AG04449 (cell line): Measurements from ENCODE around the gene RGS6.

ENCODE experiments used
- CTCF ChIA-PET: fragments of 350-600 bp; formaldehyde crosslinking; extraction: SDS; loops from one replicate; lab custom pipeline; 2021; ENCODE audit warnings: antibody characterized with exemption; lab: Yijun Ruan, JAX
- POLR2A ChIA-PET: fragments of 400-600, 350-600 bp; formaldehyde crosslinking; extraction: SDS; loops from one replicate; lab custom pipeline; 2020; ENCODE audit warnings: antibody characterized with exemption, inconsistent platforms; lab: Yijun Ruan, JAX
- DNase-seq: peaks from one replicate; pipeline ENCODE4 v3.0.0-alpha.2; 2010; ENCODE audit warnings: low read depth, low spot score
- H3K4me3 ChIP-seq: 2 replicates; pipeline ENCODE4 v1.5.1; 2011; ENCODE audit warnings: low read depth, mild to moderate bottlenecking, control low read depth, low read length
- CTCF ChIP-seq: IDR thresholded peaks from one replicate; pipeline ENCODE4 v1.5.1; 2011; ENCODE audit warnings: mild to moderate bottlenecking, moderate library complexity, low read length, control low read depth, inconsistent platforms; ENCODE audit not compliant: insufficient read depth; ENCODE audit errors: missing control alignments

The RGS6 gene

GRCh38 chr14:72084935-72085334, 152.7 kb downstream of the RGS6 start:
- TF ChIP-seq CTCF, result no peak
- ChIA-PET CTCF (no interaction called here), POLR2A (no interaction called here)
- no peak overlapping the region for H3K4me3 ChIP-seq
- DNase-seq, result no peak

- H3K4me3 ChIP-seq, result no peak overlapping the region
- ChIA-PET POLR2A (no interaction called here), CTCF (no interaction called here)
- TF ChIP-seq CTCF, result no peak
- no peak for DNase-seq
Observed at GRCh38 chr14:72089625-72090024, 157.4 kb downstream of the RGS6 start.

DNA sequence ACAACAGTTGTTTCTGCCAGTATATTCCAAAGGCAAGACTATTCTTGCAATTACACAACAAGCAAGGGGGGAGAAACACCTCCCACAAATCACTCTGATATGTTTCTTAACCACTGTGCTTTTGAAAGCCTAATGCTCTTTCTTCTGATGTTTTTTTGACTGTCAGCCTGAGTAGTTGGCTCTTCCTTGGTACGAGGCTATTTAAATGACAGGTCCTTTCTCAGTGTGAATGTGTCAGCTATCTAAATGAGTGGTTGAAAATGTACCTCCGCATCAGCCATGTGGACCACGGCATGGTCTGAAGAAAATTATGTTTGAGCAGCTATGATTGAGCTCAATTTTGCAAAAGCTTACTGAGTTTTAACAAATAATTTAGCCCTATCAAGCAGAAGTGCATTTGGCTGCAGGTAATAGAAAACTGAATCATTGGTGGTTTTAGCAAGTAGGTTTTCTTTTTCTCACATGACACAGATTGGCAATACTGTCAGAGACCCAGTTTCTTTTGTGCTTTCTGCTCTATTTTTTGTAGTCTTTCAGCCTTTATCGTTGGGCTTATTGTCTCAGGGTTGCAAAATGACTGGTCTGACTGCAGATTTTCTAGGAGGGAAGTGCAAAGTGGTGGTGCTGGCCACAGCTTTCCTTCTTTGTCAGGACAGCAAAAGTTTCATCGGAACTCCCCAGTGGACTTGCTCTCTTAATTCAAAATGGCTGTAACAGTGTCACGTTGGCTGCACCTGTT, 162.8 kb downstream of the RGS6 start:
- ChIA-PET CTCF (no interaction called here), POLR2A (no interaction called here)
- no peak overlapping the region for H3K4me3 ChIP-seq
- TF ChIP-seq CTCF, result no peak
- no peak for DNase-seq

DNA sequence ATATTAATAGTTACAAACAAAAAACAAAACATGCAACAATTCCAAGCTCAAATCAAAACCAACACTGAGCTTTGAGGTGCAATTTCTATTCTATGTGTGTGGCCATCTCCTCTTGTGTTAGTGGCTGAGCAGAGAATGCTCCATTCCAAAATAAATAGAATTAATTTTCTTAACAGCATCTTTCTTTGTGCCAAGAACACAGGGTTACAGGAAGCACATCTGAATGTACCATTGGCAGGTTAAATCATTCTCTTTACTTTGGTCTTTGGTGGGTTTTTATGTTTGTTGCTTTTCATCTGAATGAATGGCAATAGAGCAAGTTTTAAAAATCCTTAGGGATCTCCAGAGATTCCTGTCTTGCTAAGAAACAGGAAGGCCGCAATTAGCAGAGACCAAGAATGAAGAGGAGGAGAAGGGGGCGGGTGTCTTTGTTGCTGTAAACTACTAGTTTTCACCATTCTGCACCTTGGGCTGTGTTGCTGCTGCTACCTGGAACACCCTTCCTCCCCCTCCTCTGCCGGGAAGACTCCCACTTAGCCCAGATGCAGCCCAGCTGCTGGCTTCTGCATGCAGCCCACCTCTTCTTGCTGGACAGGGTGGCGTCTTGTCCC, 165.0 kb downstream of the RGS6 start:
- TF ChIP-seq CTCF, result no peak
- no peak overlapping the region for H3K4me3 ChIP-seq
- DNase-seq, result no peak
- CTCF ChIA-PET, result no interaction called here
- POLR2A ChIA-PET, result no interaction called here

- TF ChIP-seq CTCF, result no peak
- POLR2A ChIA-PET, result no interaction called here
- no peak for DNase-seq
- no peak overlapping the region for H3K4me3 ChIP-seq
- CTCF ChIA-PET, result no interaction called here
Observed at GRCh38 chr14:72098210-72098609, 166.0 kb downstream of the RGS6 start.

GRCh38 chr14:72099566-72099965, 167.3 kb downstream of the RGS6 start:
- no peak for DNase-seq
- ChIA-PET CTCF (no interaction called here), POLR2A (no interaction called here)
- no peak for TF ChIP-seq CTCF
- no peak overlapping the region for H3K4me3 ChIP-seq
